Karpas-422 (cell line): ENCODE results near the gene PNCK. TPM values are rescaled to one million over a fixed set of nuclear protein-coding genes. Genes with fewer than 3 reads are reported as not detected.

Experiments
- DNase-seq: peaks from one replicate; pipeline ENCODE4 v3.0.0-alpha.2; 2015
- H2AFZ ChIP-seq: fragments of 200-600 bp; sonication (generic); 2 replicates; pipeline ENCODE4 v1.6.1; 2014; ENCODE audit warnings: antibody characterized with exemption, low read length, mixed read lengths
- H3K27ac ChIP-seq: fragments of 200-600 bp; sonication (generic); 2 replicates; pipeline ENCODE4 v1.5.1; 2014; ENCODE audit warnings: mild to moderate bottlenecking, low read length, moderate library complexity
- H3K27me3 ChIP-seq: fragments of 200-600 bp; sonication (generic); 2 replicates; pipeline ENCODE4 v1.6.1; 2014; ENCODE audit warnings: low read length, mixed read lengths
- H3K36me3 ChIP-seq: fragments of 200-600 bp; sonication (generic); 2 replicates; pipeline ENCODE4 v1.6.1; 2014; ENCODE audit warnings: low read length, mixed read lengths; ENCODE audit not compliant: insufficient read depth
- H3K4me1 ChIP-seq: fragments of 200-600 bp; sonication (generic); 2 replicates; pipeline ENCODE4 v1.6.1; 2014; ENCODE audit warnings: mild to moderate bottlenecking, low read length, mixed read lengths
- H3K4me2 ChIP-seq: fragments of 200-600 bp; sonication (generic); 2 replicates; pipeline ENCODE4 v1.6.1; 2014; ENCODE audit warnings: low read length, low read depth, mild to moderate bottlenecking; ENCODE audit not compliant: poor library complexity, severe bottlenecking
- H3K4me3 ChIP-seq: fragments of 200-600 bp; sonication (generic); 2 replicates; pipeline ENCODE4 v1.5.1; 2014; ENCODE audit warnings: mild to moderate bottlenecking, antibody characterized with exemption, low read length, mixed read lengths
- H3K79me2 ChIP-seq: fragments of 200-600 bp; sonication (generic); 2 replicates; pipeline ENCODE4 v1.6.1; 2014; ENCODE audit warnings: mild to moderate bottlenecking, low read length, mixed read lengths
- H3K9ac ChIP-seq: fragments of 200-600 bp; sonication (generic); 2 replicates; pipeline ENCODE4 v1.6.0; 2014; ENCODE audit warnings: low read length
- H3K9me2 ChIP-seq: fragments of 200-600 bp; sonication (generic), shearing (Covaris generic); replicated peaks from 2 replicates; pipeline ENCODE4 v1.6.0; 2014; ENCODE audit warnings: mild to moderate bottlenecking, low read length, moderate library complexity; ENCODE audit not compliant: insufficient read depth
- H3K9me3 ChIP-seq: fragments of 300-700, 200-600 bp; sonication (generic); 2 replicates; pipeline ENCODE4 v1.6.1; 2014; ENCODE audit warnings: low read length, mixed read lengths
- H4K20me1 ChIP-seq: fragments of 200-600 bp; sonication (generic); 2 replicates; pipeline ENCODE4 v1.6.1; 2014; ENCODE audit warnings: mild to moderate bottlenecking, antibody characterized with exemption, low read length, low read depth; ENCODE audit not compliant: insufficient read depth
- total RNA-seq: library from RNA; depleted of rRNA; stranded (reverse); fragments of >200 nt; shearing (Covaris generic); gene quantifications from 2 replicates; pipeline ENCODE4 v1.2.3, GENCODE V29; 2014; ENCODE audit warnings: low replicate concordance

Gene PNCK
- total RNA-seq, 1 experiment from 2014 or later, result not detected

GRCh38 chrX:153638041-153638371 is 35.6 kb downstream of the PNCK start:
- Histone ChIP-seq H3K27me3 (no peaks in the 10 kb centered on the region), H3K4me2 (no peak overlapping the region), H3K9ac (no peak overlapping the region), H3K79me2 (no peaks in the 10 kb centered on the region), H3K4me3 (no peak overlapping the region), H3K27ac (no peak overlapping the region), H3K9me2 (no peaks in the 10 kb centered on the region), H2AFZ (no peak overlapping the region), H3K36me3 (no peaks in the 10 kb centered on the region), H4K20me1 (no peaks in the 10 kb centered on the region), H3K4me1 (no peaks in the 10 kb centered on the region), H3K9me3 (no peaks in the 10 kb centered on the region)
- DNase-seq, result no peak

GRCh38 chrX:153637121-153638040 is 36.2 kb downstream of the PNCK start:
- H3K9me3 ChIP-seq, result no peaks in the 10 kb centered on the region
- DNase-seq, result no peak
- H3K9me2 ChIP-seq, result no peaks in the 10 kb centered on the region
- no peak overlapping the region for H3K27ac ChIP-seq
- no peaks in the 10 kb centered on the region for H3K79me2 ChIP-seq
- no peak overlapping the region for H3K4me3 ChIP-seq
- no peaks in the 10 kb centered on the region for H3K27me3 ChIP-seq
- H2AFZ ChIP-seq, result no peak overlapping the region
- H3K4me1 ChIP-seq, result no peaks in the 10 kb centered on the region
- no peaks in the 10 kb centered on the region for H3K36me3 ChIP-seq
- no peak overlapping the region for H3K4me2 ChIP-seq
- no peak overlapping the region for H3K9ac ChIP-seq
- no peaks in the 10 kb centered on the region for H4K20me1 ChIP-seq

DNA sequence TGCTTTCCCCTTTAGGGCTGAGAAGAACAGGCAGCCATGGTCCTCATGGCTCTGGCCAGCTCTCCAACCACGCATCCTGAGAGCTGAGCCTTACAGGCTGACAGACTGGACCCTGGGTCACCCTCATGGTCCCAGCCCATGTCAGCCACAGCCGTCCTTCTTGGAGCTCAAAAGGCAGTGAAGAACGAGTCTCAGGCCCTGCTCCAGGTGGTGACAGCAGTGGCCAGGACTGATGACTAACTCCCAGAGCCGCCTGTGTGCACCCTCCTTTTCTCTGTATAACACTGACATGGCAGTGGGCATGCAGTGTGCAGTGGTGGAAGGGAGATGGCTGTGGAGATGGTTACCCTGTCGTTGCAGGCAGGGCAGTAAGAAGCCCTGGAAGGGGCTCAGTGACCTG is 36.9 kb downstream of the PNCK start:
- no peak overlapping the region for H3K4me3 ChIP-seq

GRCh38 chrX:153635788-153636668 is 37.6 kb downstream of the PNCK start:
- Histone ChIP-seq H4K20me1 (no peaks in the 10 kb centered on the region), H3K4me2 (no peak overlapping the region), H3K36me3 (no peaks in the 10 kb centered on the region), H3K27me3 (no peaks in the 10 kb centered on the region), H2AFZ (no peak overlapping the region), H3K9ac (no peak overlapping the region), H3K27ac (no peak overlapping the region), H3K9me3 (no peaks in the 10 kb centered on the region), H3K9me2 (no peaks in the 10 kb centered on the region), H3K79me2 (no peaks in the 10 kb centered on the region), H3K4me3 (no peak overlapping the region), H3K4me1 (no peaks in the 10 kb centered on the region)
- DNase-seq, result peak; percentile 86

More for the DNA sequence above, 36.9 kb downstream of the PNCK start:
- Histone ChIP-seq H3K79me2 (no peaks in the 10 kb centered on the region), H3K4me1 (no peaks in the 10 kb centered on the region), H3K36me3 (no peaks in the 10 kb centered on the region), H2AFZ (no peak overlapping the region), H3K27ac (no peak overlapping the region), H3K9me3 (no peaks in the 10 kb centered on the region), H3K27me3 (no peaks in the 10 kb centered on the region), H3K9me2 (no peaks in the 10 kb centered on the region), H4K20me1 (no peaks in the 10 kb centered on the region), H3K4me2 (no peak overlapping the region), H3K9ac (no peak overlapping the region)
- DNase-seq, result no peak

- H3K4me3 ChIP-seq, result no peak overlapping the region
- H3K79me2 ChIP-seq, result no peaks in the 10 kb centered on the region
- no peaks in the 10 kb centered on the region for H4K20me1 ChIP-seq
- no peaks in the 10 kb centered on the region for H3K9me2 ChIP-seq
- H3K4me2 ChIP-seq, result no peak overlapping the region
- H3K9ac ChIP-seq, result no peak overlapping the region
- no peaks in the 10 kb centered on the region for H3K9me3 ChIP-seq
- no peak for DNase-seq
- H3K27ac ChIP-seq, result no peak overlapping the region
- no peak overlapping the region for H2AFZ ChIP-seq
- no peaks in the 10 kb centered on the region for H3K27me3 ChIP-seq
- H3K36me3 ChIP-seq, result no peaks in the 10 kb centered on the region
- no peaks in the 10 kb centered on the region for H3K4me1 ChIP-seq
Measured at GRCh38 chrX:153635388-153635787, 38.2 kb downstream of the PNCK start.

GRCh38 chrX:153634832-153635231 is 38.8 kb downstream of the PNCK start:
- Histone ChIP-seq H3K27me3 (no peaks in the 10 kb centered on the region), H3K4me2 (no peak overlapping the region)

DNA sequence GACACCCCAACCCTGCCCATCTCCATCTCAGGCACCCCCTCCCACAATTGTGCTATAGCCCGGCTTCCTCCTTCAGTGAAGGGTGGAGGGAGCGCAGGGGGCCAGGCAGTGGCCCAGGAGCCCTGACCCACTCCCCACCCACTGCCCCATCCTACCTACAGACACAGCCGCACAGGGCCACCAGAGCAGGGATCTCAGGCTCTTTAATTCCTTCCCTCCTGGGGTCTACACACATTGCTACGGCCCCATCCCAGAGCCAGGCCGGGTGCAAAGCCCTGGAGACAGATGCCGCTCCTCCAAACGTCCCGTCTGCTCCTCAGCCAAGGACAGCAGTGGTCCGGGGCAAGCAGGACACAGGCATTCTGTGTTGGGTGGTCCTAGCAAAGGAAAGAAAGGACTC is 39.4 kb downstream of the PNCK start:
- H3K4me2 ChIP-seq, result no peak overlapping the region
- H3K36me3 ChIP-seq, result no peaks in the 10 kb centered on the region
- no peak for DNase-seq
- no peaks in the 10 kb centered on the region for H3K79me2 ChIP-seq
- H3K4me1 ChIP-seq, result no peaks in the 10 kb centered on the region
- no peaks in the 10 kb centered on the region for H3K9me2 ChIP-seq
- no peaks in the 10 kb centered on the region for H3K9me3 ChIP-seq
- no peak overlapping the region for H3K4me3 ChIP-seq
- no peak overlapping the region for H2AFZ ChIP-seq
- no peak overlapping the region for H3K27ac ChIP-seq
- H3K9ac ChIP-seq, result no peak overlapping the region
- H3K27me3 ChIP-seq, result no peaks in the 10 kb centered on the region
- no peaks in the 10 kb centered on the region for H4K20me1 ChIP-seq

More at GRCh38 chrX:153634832-153635231, 38.8 kb downstream of the PNCK start:
- H3K9me2 ChIP-seq, result no peaks in the 10 kb centered on the region
- H3K27ac ChIP-seq, result no peak overlapping the region
- H4K20me1 ChIP-seq, result no peaks in the 10 kb centered on the region
- no peaks in the 10 kb centered on the region for H3K9me3 ChIP-seq
- no peak overlapping the region for H3K9ac ChIP-seq
- H3K4me1 ChIP-seq, result no peaks in the 10 kb centered on the region
- no peak for DNase-seq
- H3K4me3 ChIP-seq, result no peak overlapping the region
- no peaks in the 10 kb centered on the region for H3K36me3 ChIP-seq
- H2AFZ ChIP-seq, result no peak overlapping the region
- H3K79me2 ChIP-seq, result no peaks in the 10 kb centered on the region

DNA sequence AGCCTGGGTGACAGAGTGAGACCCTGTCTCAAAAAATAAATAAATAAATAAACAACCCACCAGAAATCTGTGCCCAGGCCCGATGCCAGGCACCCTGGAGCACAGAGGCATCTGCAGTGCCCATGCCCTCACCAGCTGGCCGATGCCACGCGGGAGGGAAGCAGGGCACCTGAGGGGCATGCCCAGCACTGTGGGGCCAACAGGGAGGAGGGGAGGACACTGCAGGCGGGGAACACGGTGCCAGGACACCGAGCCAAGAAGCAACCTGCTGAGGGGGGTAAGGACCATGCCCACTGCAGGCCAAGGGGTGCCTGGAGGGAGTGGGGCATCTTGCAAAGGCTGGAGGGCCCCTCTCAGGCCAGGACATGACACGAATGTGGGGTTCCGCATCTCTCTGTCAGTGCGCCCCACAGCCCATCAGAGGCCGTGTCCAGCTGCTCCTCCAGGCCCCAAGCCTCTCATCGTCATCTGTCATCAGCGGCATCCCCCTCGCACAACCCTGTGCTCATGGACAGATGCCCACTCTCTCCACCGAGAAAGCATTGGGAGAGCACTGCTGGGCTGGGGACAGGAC is 39.9 kb downstream of the PNCK start:
- Histone ChIP-seq H3K9me3 (no peaks in the 10 kb centered on the region), H3K27ac (no peak overlapping the region), H3K36me3 (no peaks in the 10 kb centered on the region), H2AFZ (no peak overlapping the region), H3K9ac (no peak overlapping the region), H3K4me1 (no peaks in the 10 kb centered on the region), H3K9me2 (no peaks in the 10 kb centered on the region), H3K79me2 (no peaks in the 10 kb centered on the region), H3K27me3 (no peaks in the 10 kb centered on the region), H4K20me1 (no peaks in the 10 kb centered on the region), H3K4me3 (no peak overlapping the region), H3K4me2 (no peak overlapping the region)
- DNase-seq, result no peak
